ENCODE measurements around the gene IZUMO4.

DNA sequence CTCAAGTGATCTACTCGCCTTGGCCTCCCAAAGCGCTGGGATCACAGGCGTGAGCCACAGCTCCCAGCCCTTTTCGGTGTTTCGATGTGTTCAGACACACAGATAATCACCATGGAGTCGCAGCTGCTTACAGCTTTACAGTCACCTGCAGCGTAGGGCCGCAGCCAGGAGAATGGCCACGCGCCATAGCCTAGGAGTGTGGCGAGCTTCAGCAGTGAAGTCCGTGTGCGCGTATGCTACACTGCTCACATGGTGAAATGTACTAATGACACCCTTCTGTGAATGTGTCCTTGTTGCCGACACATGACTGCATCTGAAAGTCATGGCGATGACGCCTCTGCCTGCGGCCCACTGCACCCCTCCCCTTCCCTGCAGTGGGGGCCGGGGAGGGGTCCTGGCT is 31.0 kb downstream of the IZUMO4 start:
- TF ChIP-seq CTCF (IDR thresholded peaks at IDR 0.05) = no peak
- TF ChIP-seq POLR2A (IDR thresholded peaks at IDR 0.05) = no peak
